HG03097 (cell line): Measurements from ENCODE around the gene MTX1.
"Not testable (repeated sequence)": the region's sequence is repeated elsewhere in the genome, so short reads cannot be mapped to it uniquely, and the experiment has no call there.

Source experiments
- ATAC-seq: cut with Tn5 transposase; IDR thresholded peaks from one replicate; pipeline ENCODE4 v1.9.1; 2021; ENCODE audit not compliant: unreplicated experiment, low FRiP score

Gene MTX1

DNA sequence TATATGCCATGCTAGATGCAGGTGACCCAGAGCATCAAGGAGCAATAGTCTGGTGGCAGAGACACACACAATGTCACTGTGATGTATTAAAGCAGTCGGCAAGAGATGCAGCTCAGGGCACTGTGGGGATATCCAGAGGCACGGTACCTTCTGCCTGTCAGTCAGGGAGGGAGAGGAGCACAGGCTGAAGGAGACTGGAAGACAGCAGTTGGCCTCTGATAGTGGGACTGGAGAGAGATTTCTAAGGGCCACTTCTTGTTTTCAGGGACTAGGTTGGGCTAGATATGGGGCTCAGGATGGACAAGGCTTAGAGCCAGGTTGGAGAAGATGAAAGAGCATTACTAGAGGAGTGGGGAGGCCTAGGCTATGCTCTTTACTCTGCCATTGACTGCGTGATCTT lies 22.8 kb downstream of the MTX1 start:
- ATAC-seq, result not testable (repeated sequence)

- ATAC-seq, result not testable (repeated sequence)
These were observed 23.8 kb downstream of the MTX1 start for GRCh38 chr1:155232001-155232978.

- ATAC-seq, result not testable (repeated sequence)
These were observed 25.0 kb downstream of the MTX1 start for GRCh38 chr1:155233502-155233901.

DNA sequence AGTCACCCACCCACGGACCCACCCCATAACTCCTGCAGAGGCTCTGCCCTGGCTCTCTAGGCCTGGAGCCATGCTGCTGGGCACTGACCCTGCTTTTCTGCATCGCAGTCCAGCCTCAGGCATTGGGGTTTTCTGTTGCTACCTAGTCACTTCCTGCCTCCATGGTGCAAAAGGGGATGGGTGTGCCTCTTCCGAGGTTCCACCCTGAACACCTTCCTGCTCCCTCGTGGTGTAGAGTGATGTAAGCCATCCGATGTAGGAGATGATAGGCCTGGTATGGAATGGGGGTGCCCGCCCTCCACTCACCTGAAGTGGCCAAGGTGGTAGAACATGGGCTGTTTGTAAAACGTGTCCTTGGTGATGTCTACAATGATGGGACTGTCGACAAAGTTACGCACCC lies 26.9 kb downstream of the MTX1 start:
- ATAC-seq, result not testable (repeated sequence)

DNA sequence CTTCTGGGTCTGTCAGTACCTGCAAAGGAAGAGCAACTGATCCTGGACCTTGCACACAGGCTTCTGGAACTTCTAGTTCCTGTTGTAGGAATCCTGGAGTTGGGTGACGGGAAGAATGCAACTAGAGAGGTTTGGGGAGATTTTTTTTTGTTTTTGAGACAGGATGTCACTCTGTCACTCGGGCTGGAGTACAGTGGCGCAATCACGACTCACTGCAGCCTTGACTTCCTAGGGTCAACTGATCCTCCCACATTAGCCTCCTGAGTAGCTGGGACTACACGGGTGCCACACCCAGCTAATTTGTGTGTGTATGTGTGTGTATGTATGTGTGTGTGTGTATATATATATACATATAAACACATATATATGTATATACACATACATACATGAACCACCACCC lies 28.0 kb downstream of the MTX1 start:
- ATAC-seq, result no peak

DNA sequence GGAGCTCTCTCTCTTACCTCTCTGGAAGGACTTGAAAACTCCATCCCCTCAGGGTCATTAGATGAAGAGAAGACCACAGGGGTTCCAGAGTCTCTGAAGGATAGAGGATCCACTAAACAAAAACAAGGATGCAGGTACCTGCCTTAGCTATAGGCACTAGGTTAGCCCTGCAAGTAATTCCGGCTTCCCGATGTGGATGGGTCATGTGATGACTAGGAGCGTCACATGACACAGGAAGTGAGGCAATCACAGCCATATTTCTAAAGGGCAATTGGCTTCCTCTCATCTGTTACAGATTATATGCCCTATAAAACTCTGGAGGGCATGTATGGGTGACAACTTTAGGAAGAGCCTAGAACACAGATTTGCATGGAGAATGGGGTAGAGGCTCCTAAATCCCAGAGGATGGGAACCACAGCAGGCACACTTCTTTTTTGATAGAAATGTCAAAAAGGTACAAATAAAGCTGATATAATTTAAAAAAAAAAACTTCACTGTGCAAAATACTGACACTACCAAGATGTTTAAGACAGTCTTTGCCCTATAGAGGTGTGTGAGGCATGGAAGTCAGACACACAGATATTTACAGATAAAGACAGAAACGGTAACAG lies 32.7 kb downstream of the MTX1 start:
- no peak for ATAC-seq

DNA sequence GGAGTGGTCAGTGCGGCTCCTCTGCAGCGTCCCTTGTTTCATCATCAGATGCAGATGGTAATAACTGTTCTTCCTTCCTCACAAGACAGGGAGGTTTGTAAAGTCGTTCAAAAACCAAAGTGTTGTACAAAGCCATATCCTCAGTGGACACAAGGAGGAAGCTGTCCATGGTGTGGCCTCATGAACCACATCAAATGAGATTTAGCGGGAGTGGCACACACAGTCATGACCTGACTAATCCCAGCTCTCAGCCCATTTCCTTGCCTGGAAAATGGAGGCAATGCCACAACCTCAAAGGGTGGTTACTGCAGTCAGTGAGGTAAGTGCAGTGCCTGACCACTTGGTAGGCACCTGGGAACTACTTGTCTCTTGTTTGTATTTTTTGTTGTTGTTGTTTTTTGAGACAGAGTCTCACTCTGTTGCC lies 33.4 kb downstream of the MTX1 start:
- ATAC-seq, result no peak

- ATAC-seq, result no peak
These were observed 34.4 kb downstream of the MTX1 start for GRCh38 chr1:155242805-155243358.

GRCh38 chr1:155244368-155245162 lies 36.1 kb downstream of the MTX1 start:
- ATAC-seq, result peak; percentile 81

- peak; percentile 4 for ATAC-seq
These were observed 36.6 kb downstream of the MTX1 start for GRCh38 chr1:155245163-155245524.

GRCh38 chr1:155246796-155247195 lies 38.3 kb downstream of the MTX1 start:
- not testable (repeated sequence) for ATAC-seq

- ATAC-seq, result no peak
These were observed 39.4 kb downstream of the MTX1 start for GRCh38 chr1:155247667-155248553.

- ATAC-seq, result peak; percentile 13
These were observed 41.7 kb downstream of the MTX1 start for GRCh38 chr1:155250246-155250632.

DNA sequence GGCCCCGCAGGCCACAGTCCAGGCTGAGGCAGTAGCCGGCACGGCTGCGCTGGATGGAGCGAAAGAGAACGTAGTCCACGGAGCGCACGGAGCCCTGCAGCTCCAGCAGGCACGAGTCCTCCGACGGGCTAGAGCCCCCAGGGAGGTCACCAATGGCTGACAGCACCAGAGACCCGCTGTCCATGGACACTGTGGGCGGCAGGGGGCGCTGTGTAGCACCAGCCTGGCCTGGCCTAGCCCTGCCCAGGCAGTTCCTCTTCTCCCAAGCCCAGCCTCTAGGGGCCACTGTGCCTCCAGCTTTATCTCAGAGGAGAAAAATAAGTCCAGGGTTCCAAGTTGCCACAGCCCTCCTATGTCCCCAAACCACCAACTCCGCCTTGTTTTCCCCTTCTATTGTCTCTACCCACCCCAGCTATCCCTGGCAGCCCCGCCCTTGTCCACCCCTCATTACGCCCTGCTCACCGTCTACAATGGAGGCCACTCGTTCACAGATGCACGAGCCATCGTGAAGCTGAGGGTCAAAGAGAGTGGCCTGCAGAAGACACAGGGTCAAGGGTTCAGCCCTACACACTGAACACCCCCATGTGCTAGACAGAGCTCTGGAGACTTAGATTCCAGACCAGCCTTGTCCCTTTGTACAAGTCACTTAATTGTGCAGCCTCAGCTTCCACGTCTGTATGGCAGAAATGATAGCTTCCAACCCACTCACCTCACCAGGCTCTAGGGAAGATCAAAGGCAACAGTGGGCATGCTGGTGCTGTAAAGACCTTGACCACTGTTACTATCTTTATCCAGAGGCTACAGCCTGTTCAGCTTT lies 42.3 kb downstream of the MTX1 start:
- peak; percentile 83 for ATAC-seq

- ATAC-seq, result no peak
These were observed 43.1 kb downstream of the MTX1 start for GRCh38 chr1:155251566-155251965.

DNA sequence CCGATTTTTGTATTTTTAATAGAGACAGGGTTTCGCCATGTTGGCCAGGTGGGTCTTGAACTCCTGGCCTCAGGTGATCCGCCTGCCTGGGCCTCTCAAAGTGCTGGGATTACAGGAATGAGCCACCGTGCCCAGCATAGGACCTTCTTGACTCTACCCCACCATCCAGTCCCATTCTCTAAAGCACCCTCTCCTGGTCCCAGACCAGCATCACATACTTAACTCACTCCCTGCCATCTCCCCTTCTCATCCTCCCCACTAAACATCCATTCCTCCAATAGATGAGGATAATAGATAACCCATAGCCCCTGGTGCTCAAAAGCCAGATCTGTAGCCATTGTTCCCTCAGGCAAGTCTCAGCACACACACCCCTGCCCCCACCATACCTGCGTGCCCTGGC lies 44.7 kb downstream of the MTX1 start:
- no peak for ATAC-seq

DNA sequence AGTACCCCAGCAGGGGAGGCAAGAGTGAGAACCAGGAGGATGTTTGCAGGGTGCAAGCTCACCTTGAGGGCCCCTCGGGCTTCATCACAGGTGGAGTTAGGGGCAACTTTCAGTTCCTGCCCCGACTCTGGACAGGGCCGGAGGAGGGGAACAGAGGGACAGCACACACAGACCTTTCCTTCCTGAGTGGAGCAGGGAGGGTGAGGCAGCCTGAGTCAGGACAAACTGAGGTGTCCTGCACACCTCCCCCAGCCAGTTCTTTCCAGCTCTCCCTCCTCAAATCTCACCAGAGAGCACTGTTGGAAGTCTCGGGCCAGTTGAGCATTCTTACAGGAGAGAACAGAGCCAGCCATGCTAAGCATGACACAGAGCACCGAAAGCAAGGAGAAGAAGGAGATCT lies 45.3 kb downstream of the MTX1 start:
- no peak for ATAC-seq

DNA sequence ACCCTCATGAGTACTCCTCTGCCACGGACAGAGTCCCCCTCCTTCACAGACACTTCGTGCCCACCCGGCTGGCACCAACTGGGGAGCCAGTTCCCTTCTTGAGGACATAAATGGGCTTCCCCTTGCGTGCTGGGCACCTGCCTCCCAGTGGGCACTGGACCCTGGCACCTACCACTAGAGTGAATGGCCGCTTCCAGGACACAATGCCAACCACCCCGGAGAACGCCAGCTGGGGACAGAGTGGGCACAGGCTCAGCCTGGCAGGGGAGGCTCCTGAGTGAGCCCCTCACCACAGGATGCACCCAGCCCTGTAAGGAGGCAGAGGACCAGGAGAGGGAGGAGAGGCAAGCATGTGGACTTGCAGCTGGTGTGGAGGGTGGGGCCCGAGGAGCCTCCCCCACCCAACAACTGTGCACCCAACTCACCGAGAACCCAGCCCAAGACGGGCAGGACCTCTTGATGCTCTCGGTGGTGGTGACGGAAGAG lies 45.8 kb downstream of the MTX1 start:
- ATAC-seq, result no peak

GRCh38 chr1:155254714-155255242 lies 46.3 kb downstream of the MTX1 start:
- no peak for ATAC-seq
